HEK293T (cell line): Measurements from ENCODE around the gene CNNM2.

Experiments
- CTCF ChIA-PET: fragments of 350-600 bp; formaldehyde crosslinking; extraction: SDS; loops from one replicate; lab custom pipeline; 2021; ENCODE audit warnings: antibody characterized with exemption, inconsistent platforms; lab: Yijun Ruan, JAX
- POLR2A ChIA-PET: fragments of 350-600 bp; formaldehyde crosslinking; extraction: SDS; loops from one replicate; lab custom pipeline; 2020; ENCODE audit warnings: antibody characterized with exemption, inconsistent platforms; lab: Yijun Ruan, JAX
- DNase-seq: peaks from one replicate; pipeline ENCODE4 v3.0.0; 2012; ENCODE audit warnings: mixed read lengths; ENCODE audit errors: extremely low spot score
- ARNT ChIP-seq: fragments of 450-650 bp; IDR thresholded peaks from 2 replicates; pipeline ENCODE4 v1.6.1; 2017; ENCODE audit warnings: mild to moderate bottlenecking
- BHLHE40 ChIP-seq: fragments of 450-650 bp; IDR thresholded peaks from 2 replicates; pipeline ENCODE4 v1.6.1; 2016; ENCODE audit warnings: mild to moderate bottlenecking, moderate library complexity, borderline replicate concordance
- CTBP1 ChIP-seq: fragments of 450-650 bp; IDR thresholded peaks from 2 replicates; pipeline ENCODE4 v1.6.1; 2016; ENCODE audit warnings: borderline replicate concordance
- ELF4 ChIP-seq: fragments of 450-650 bp; IDR thresholded peaks from 2 replicates; pipeline ENCODE4 v1.6.1; 2017; ENCODE audit warnings: antibody characterized with exemption
- FOXA1 ChIP-seq: fragments of 450-650 bp; IDR thresholded peaks from 2 replicates; pipeline ENCODE4 v1.6.1; 2016; ENCODE audit warnings: mild to moderate bottlenecking
- FOXK2 ChIP-seq: fragments of 450-650 bp; IDR thresholded peaks from 2 replicates; pipeline ENCODE4 v1.6.1; 2016; ENCODE audit warnings: mild to moderate bottlenecking
- FOXM1 ChIP-seq: fragments of 450-650 bp; IDR thresholded peaks from 2 replicates; pipeline ENCODE4 v1.6.1; 2017; ENCODE audit warnings: mild to moderate bottlenecking, borderline replicate concordance
- HDGF ChIP-seq: fragments of 450-650 bp; IDR thresholded peaks from 2 replicates; pipeline ENCODE4 v1.6.1; 2017; ENCODE audit warnings: antibody characterized with exemption, borderline replicate concordance
- L3MBTL2 ChIP-seq: fragments of 450-650 bp; conservative IDR thresholded peaks from 2 replicates; pipeline ENCODE4 v1.6.1; 2016; ENCODE audit warnings: mild to moderate bottlenecking
- LEF1 ChIP-seq: fragments of 450-650 bp; IDR thresholded peaks from 2 replicates; pipeline ENCODE4 v1.6.1; 2017; ENCODE audit warnings: mild to moderate bottlenecking, borderline replicate concordance
- NFRKB ChIP-seq: fragments of 450-650 bp; IDR thresholded peaks from 2 replicates; pipeline ENCODE4 v1.6.1; 2016; ENCODE audit warnings: mild to moderate bottlenecking, moderate library complexity
- PKNOX1 ChIP-seq: fragments of 450-650 bp; IDR thresholded peaks from 2 replicates; pipeline ENCODE4 v1.6.1; 2016
- SP1 ChIP-seq: fragments of 450-650 bp; IDR thresholded peaks from 2 replicates; pipeline ENCODE4 v1.6.1; 2017
- SUZ12 ChIP-seq: fragments of 450-650 bp; IDR thresholded peaks from 2 replicates; pipeline ENCODE4 v1.6.1; 2016; ENCODE audit warnings: mild to moderate bottlenecking
- TARDBP ChIP-seq: fragments of 450-650 bp; IDR thresholded peaks from 2 replicates; pipeline ENCODE4 v1.6.1; 2016
- ZNF384 ChIP-seq: fragments of 450-650 bp; IDR thresholded peaks from 2 replicates; pipeline ENCODE4 v1.6.1; 2016

The CNNM2 gene

GRCh38 chr10:103111918-103112877 is 194.1 kb downstream of the CNNM2 start:
- TF ChIP-seq SP1 (no peak), BHLHE40 (no peak), SUZ12 (no peak), ARNT (no peak), FOXA1 (no peak), LEF1 (no peak), FOXM1 (no peak), FOXK2 (no peak), TARDBP (no peak), PKNOX1 (no peak), CTBP1 (no peak)
- no peak for DNase-seq
- ChIA-PET POLR2A (no interaction called here), CTCF (no interaction called here)

GRCh38 chr10:103114876-103115275 is 196.8 kb downstream of the CNNM2 start:
- no peak for TF ChIP-seq LEF1
- no peak for TF ChIP-seq SP1
- TF ChIP-seq CTBP1, result no peak
- TF ChIP-seq SUZ12, result no peak
- TF ChIP-seq PKNOX1, result no peak
- no peak for TF ChIP-seq L3MBTL2
- no peak for TF ChIP-seq NFRKB
- no peak for TF ChIP-seq FOXK2
- TF ChIP-seq HDGF, result no peak
- TF ChIP-seq BHLHE40, result no peak
- no peak for TF ChIP-seq FOXM1
- no peak for TF ChIP-seq ELF4
- no peak for TF ChIP-seq FOXA1
- no peak for TF ChIP-seq ARNT
- no peak for TF ChIP-seq ZNF384
- TF ChIP-seq TARDBP, result no peak
- ChIA-PET CTCF (no interaction called here), POLR2A (no interaction called here)
- DNase-seq, result no peak

GRCh38 chr10:103117247-103117646 is 199.2 kb downstream of the CNNM2 start:
- CTCF ChIA-PET, result no interaction called here
- TF ChIP-seq ZNF384 (no peak), NFRKB (no peak), SUZ12 (no peak), SP1 (no peak), LEF1 (no peak)
- POLR2A ChIA-PET, result interaction anchor here (0.8 kb wide), 1 partner anchor 471 kb away, joined by 3 read pairs; no protein-coding TSS in a partner anchor
- no peak for DNase-seq

- DNase-seq, result no peak
- POLR2A ChIA-PET, result no interaction called here
- CTCF ChIA-PET, result no interaction called here
- TF ChIP-seq HDGF (no peak), PKNOX1 (no peak), TARDBP (no peak), ARNT (no peak), SP1 (no peak), L3MBTL2 (no peak), FOXA1 (no peak), NFRKB (no peak)
These were observed 202.5 kb downstream of the CNNM2 start for GRCh38 chr10:103120546-103120945.

- ChIA-PET POLR2A (no interaction called here), CTCF (no interaction called here)
- no peak for DNase-seq
- TF ChIP-seq NFRKB (no peak), TARDBP (no peak), PKNOX1 (no peak), SP1 (no peak), SUZ12 (no peak), LEF1 (no peak), HDGF (no peak), CTBP1 (no peak), L3MBTL2 (no peak)
These were observed 203.1 kb downstream of the CNNM2 start for GRCh38 chr10:103120977-103121735.
